GM10248 (cell line): Measurements from ENCODE around the gene NXPH1.

Experiments
- CTCF ChIA-PET: fragments of 300-600 bp; sonication (Branson Sonifier 250); formaldehyde crosslinking; extraction: SDS; loops from one replicate; lab custom pipeline; 2021; ENCODE audit warnings: antibody characterized with exemption; lab: Yijun Ruan, JAX
- POLR2A ChIA-PET: fragments of 350-650 bp; sonication (Branson Sonifier 250); formaldehyde crosslinking; extraction: SDS; loops from one replicate; lab custom pipeline; 2020; ENCODE audit warnings: antibody characterized with exemption; lab: Yijun Ruan, JAX
- DNase-seq: peaks from one replicate; pipeline ENCODE4 v3.0.0; 2012; ENCODE audit errors: extremely low spot score
- CTCF ChIP-seq: IDR thresholded peaks from 2 replicates; pipeline ENCODE4 v1.5.1; 2012; ENCODE audit warnings: mild to moderate bottlenecking, low read depth; ENCODE audit errors: extremely low read depth, missing control alignments, control extremely low read depth

Gene NXPH1

GRCh38 chr7:8491106-8491505 lies 57.7 kb downstream of the NXPH1 start:
- DNase-seq = no peak
- ChIA-PET CTCF (interaction anchor here (1.0 to 3.1 kb wide), 2 partner anchors 9 to 37 kb away, joined by 3 to 10 read pairs; no protein-coding TSS in a partner anchor), POLR2A (no interaction called here)
- TF ChIP-seq CTCF = no peak

GRCh38 chr7:8491544-8492489 lies 58.4 kb downstream of the NXPH1 start:
- TF ChIP-seq CTCF = no peak
- CTCF ChIA-PET = interaction anchor here (2.0 to 3.1 kb wide), 2 partner anchors 8 to 16 kb away, joined by 6 to 10 read pairs; no protein-coding TSS in a partner anchor
- DNase-seq = no peak
- POLR2A ChIA-PET = no interaction called here

- ChIA-PET CTCF (interaction anchor here (1.1 to 2.9 kb wide), 6 partner anchors 9 to 45 kb away, joined by 3 to 10 read pairs (median 3); no protein-coding TSS in a partner anchor), POLR2A (no interaction called here)
- no peak for DNase-seq
- no peak for TF ChIP-seq CTCF
These were observed 65.7 kb downstream of the NXPH1 start for GRCh38 chr7:8499128-8499527.

- ChIA-PET POLR2A (no interaction called here), CTCF (interaction anchor here (0.6 to 2.9 kb wide), 4 partner anchors 10 to 18 kb away, joined by 3 to 10 read pairs (median 3); no protein-coding TSS in a partner anchor)
- no peak for DNase-seq
- TF ChIP-seq CTCF = no peak
These were observed 66.9 kb downstream of the NXPH1 start for GRCh38 chr7:8500286-8500685.

- no peak for TF ChIP-seq CTCF
- ChIA-PET POLR2A (no interaction called here), CTCF (interaction anchor here (0.8 to 1.9 kb wide), 7 partner anchors 10 to 216 kb away, joined by 3 to 8 read pairs (median 4); no protein-coding TSS in a partner anchor)
- no peak for DNase-seq
These were observed 74.2 kb downstream of the NXPH1 start for GRCh38 chr7:8507566-8507965.

GRCh38 chr7:8509621-8510020 lies 76.2 kb downstream of the NXPH1 start:
- POLR2A ChIA-PET = no interaction called here
- TF ChIP-seq CTCF = no peak
- CTCF ChIA-PET = interaction anchor here (1.2 kb wide), 1 partner anchor 9 kb away, joined by 3 read pairs; no protein-coding TSS in a partner anchor
- DNase-seq = no peak
